Right cardiac atrium (tissue), 5 donors: Measurements from ENCODE around the gene APRT. TPM values are rescaled to one million over a fixed set of nuclear protein-coding genes. Genes with fewer than 3 reads are reported as not detected.

ENCODE experiments used
- ATAC-seq, 2 donors: fragments of 200-7000 bp; cut with Tn5 transposase; one replicate each; pipeline versions ENCODE4 v1.8.0 to v1.9.1; 2020; ENCODE audit warnings: moderate library complexity in 2 of 2, mild to moderate bottlenecking in 1 of 2
- DNase-seq, 3 donors: peaks; one replicate each; pipeline ENCODE4 v3.0.0-alpha.2; 2020
- H3K27ac ChIP-seq: one replicate; pipeline ENCODE4 v1.5.1; 2013; ENCODE audit warnings: mild to moderate bottlenecking, low read length, control low read depth, moderate library complexity
- H3K27me3 ChIP-seq: one replicate; pipeline ENCODE4 v1.6.1; 2013; ENCODE audit not compliant: control insufficient read depth, insufficient read depth
- H3K4me1 ChIP-seq: one replicate; pipeline ENCODE4 v1.6.1; 2013; ENCODE audit warnings: low read length; ENCODE audit not compliant: control insufficient read depth, insufficient read depth
- H3K4me3 ChIP-seq: one replicate; pipeline ENCODE4 v1.5.1; 2013; ENCODE audit warnings: low read length, control low read depth
- H3K9me3 ChIP-seq: one replicate; pipeline ENCODE4 v1.6.1; 2013; ENCODE audit warnings: low read length; ENCODE audit not compliant: control insufficient read depth
- WGBS: extraction: QIAGEN DNeasy Blood & Tissue Kit; methylation state at CpG from one replicate; pipeline ENCODE4 v1.1.7; 2013; 5-methylcytosine and 5-hydroxymethylcytosine counted together
- intact Hi-C, 4 donors: fragments of 100-400 bp; cut with DNase I; formaldehyde crosslinking; loops; one replicate each; pipeline versions ENCODE4 v1.11.0 to v1.14.0; 2022 to 2023
- long read RNA-seq, 4 donors: library from polyadenylated mRNA; unstranded; transcript quantifications; one replicate each; pipeline ENCODE4 v2.0.0, GENCODE V29; 2020 to 2021
- polyA plus RNA-seq: library from polyadenylated mRNA; stranded (reverse); fragments of 200-250 nt; gene quantifications from one replicate; pipeline ENCODE4 v1.2.3, GENCODE V29; 2013
- total RNA-seq, 4 donors: library from RNA; stranded (reverse); fragmentation: NEBNext Ultra II Directional; extraction: Animal tissue kit (Norgen Biotek cat#: 25700); gene quantifications; one replicate each; pipeline ENCODE4 v1.2.1, GENCODE V29; 2021
- donor health status: healthy with polysubstance abuse.
- donor health status: DM: no; HTN: yes; CAD: no.
- donor health status: DM: no; HTN: no; CAD: no.
- donor health status: DM: no; HTN: yes; CAD: no; lungs with severe emphysema.
- donor health status: DM: yes; HTN: yes; CAD: no.

APRT gene
- total RNA-seq (10 to 100 TPM; 40.8 to 65.8 (median 50.7) TPM), polyA plus RNA-seq (82.0 TPM)
- long read RNA-seq, donor 1, transcript APRT-210 (2 exons, 490 nt): minor isoform, 11 of 74 reads
- long read RNA-seq, donor 1, transcript APRT-202 (5 exons, 664 nt): minor isoform, 7 of 74 reads
- long read RNA-seq, donor 1, transcript APRT-201 (5 exons, 947 nt): major isoform, 46 of 74 reads
- long read RNA-seq, donor 1, partial matches to known transcripts: 4 of 74 reads
- long read RNA-seq, donor 1, other reads (novel, unspliced or antisense): 4 of 74 reads
- long read RNA-seq, donor 2, transcript APRT-202 (5 exons, 664 nt): minor isoform, 11 of 57 reads
- long read RNA-seq, donor 2, transcript APRT-201 (5 exons, 947 nt): major isoform, 30 of 57 reads
- long read RNA-seq, donor 2, partial matches to known transcripts: 6 of 57 reads
- long read RNA-seq, donor 2, other reads (novel, unspliced or antisense): 4 of 57 reads
- long read RNA-seq, donor 3, transcript APRT-201 (5 exons, 947 nt): major isoform, 14 of 48 reads
- long read RNA-seq, donor 3, transcript APRT-202 (5 exons, 664 nt): minor isoform, 9 of 48 reads
- long read RNA-seq, donor 3, partial matches to known transcripts: 5 of 48 reads
- long read RNA-seq, donor 3, other reads (novel, unspliced or antisense): 16 of 48 reads
- long read RNA-seq, donor 4, transcript APRT-201 (5 exons, 947 nt): major isoform, 16 of 30 reads
- long read RNA-seq, donor 4, partial matches to known transcripts: 2 of 30 reads
- long read RNA-seq, donor 4, other reads (novel, unspliced or antisense): 2 of 30 reads

- H3K27ac ChIP-seq: peak within 1 kb of the TSS; percentile 97
- H3K4me3 ChIP-seq: peak within 1 kb of the TSS; percentile 62
- WGBS: under 1% methylated on average over 84 of the region's 84 CpGs
- no peaks in the 10 kb centered on the region for H3K4me1 ChIP-seq
- DNase-seq (peak; percentile 94 to 99 (median 97)), ATAC-seq (peak; percentile 91)
- intact Hi-C loops: loop anchor here in 1 of 4 donors (10.0 kb wide), 1 partner anchor 353 kb away; no protein-coding TSS in a partner anchor
- no peaks in the 10 kb centered on the region for H3K9me3 ChIP-seq
- no peaks in the 10 kb centered on the region for H3K27me3 ChIP-seq
Measured at GRCh38 chr16:88811769-88812512, at the start of gene APRT. Gene APRT (minus strand): TSS chr16:88811928. CDS start chr16:88811899, 29 bp downstream.

GRCh38 chr16:88861359-88861758, 49.6 kb upstream of the APRT start:
- DNase-seq: peak in 1 of 3 donors; percentile 53

GRCh38 chr16:88859381-88860091, 47.8 kb upstream of the APRT start:
- DNase-seq (no peak), ATAC-seq (no peak)
- 91% methylated on average over 20 of the region's 20 CpGs for WGBS
- intact Hi-C loops: no loop called here
- Histone ChIP-seq H3K27ac (no peak overlapping the region), H3K4me1 (peaks cover 5% of the 10 kb centered on the region), H3K4me3 (no peak overlapping the region), H3K9me3 (no peaks in the 10 kb centered on the region), H3K27me3 (no peaks in the 10 kb centered on the region)

More at GRCh38 chr16:88861359-88861758, 49.6 kb upstream of the APRT start:
- no peak overlapping the region for H3K4me3 ChIP-seq
- H3K4me1 ChIP-seq: peaks cover 5% of the 10 kb centered on the region
- no peaks in the 10 kb centered on the region for H3K9me3 ChIP-seq
- intact Hi-C loops: no loop called here
- no peak overlapping the region for H3K27ac ChIP-seq
- WGBS: 94% methylated on average over 19 of the region's 19 CpGs
- no peak for ATAC-seq
- H3K27me3 ChIP-seq: no peaks in the 10 kb centered on the region

GRCh38 chr16:88857728-88858339, 46.1 kb upstream of the APRT start:
- H3K27me3 ChIP-seq: no peaks in the 10 kb centered on the region
- H3K4me1 ChIP-seq: peaks cover 5% of the 10 kb centered on the region
- H3K9me3 ChIP-seq: no peaks in the 10 kb centered on the region
- DNase-seq: peak; percentile 80 to 94 (median 90)
- H3K4me3 ChIP-seq: peak overlapping the region; percentile 78
- 16% methylated on average over 12 of the region's 12 CpGs for WGBS
- intact Hi-C loops: no loop called here
- H3K27ac ChIP-seq: peak overlapping the region; percentile 58
- peak; percentile 69 to 70 for ATAC-seq

- intact Hi-C loops: no loop called here
Measured at GRCh38 chr16:88856828-88857727, 45.4 kb upstream of the APRT start, which contains the start of the genes GALNS and TRAPPC2L. Gene GALNS (minus strand): TSS chr16:88856947. CDS start chr16:88856877, 70 bp downstream. Gene TRAPPC2L (plus strand): TSS chr16:88857127. CDS start chr16:88857151, 24 bp downstream.

GRCh38 chr16:88856122-88856827, 44.5 kb upstream of the APRT start:
- 12% methylated on average over 49 of the region's 53 CpGs for WGBS
- no peaks in the 10 kb centered on the region for H3K27me3 ChIP-seq
- peaks cover 5% of the 10 kb centered on the region for H3K4me1 ChIP-seq
- intact Hi-C loops: no loop called here
- peak; percentile 7 to 24 for ATAC-seq
- peak overlapping the region; percentile 63 for H3K4me3 ChIP-seq
- H3K27ac ChIP-seq: peak overlapping the region; percentile 34
- peak; percentile 44 to 80 (median 75) for DNase-seq
- no peaks in the 10 kb centered on the region for H3K9me3 ChIP-seq

More at GRCh38 chr16:88856828-88857727, 45.4 kb upstream of the APRT start, which contains the start of the genes GALNS and TRAPPC2L:
- H3K4me3 ChIP-seq: peak within 1 kb of the TSS; percentile 78
- no peaks in the 10 kb centered on the region for H3K9me3 ChIP-seq
- ATAC-seq (peak; percentile 97), DNase-seq (peak; percentile 99 to 100 (median 100))
- peak within 1 kb of the TSS; percentile 58 for H3K27ac ChIP-seq
- peaks cover 5% of the 10 kb centered on the region for H3K4me1 ChIP-seq
- no peaks in the 10 kb centered on the region for H3K27me3 ChIP-seq
- under 1% methylated on average over 87 of the region's 87 CpGs for WGBS

- Histone ChIP-seq H3K4me1 (peaks cover 5% of the 10 kb centered on the region), H3K4me3 (peak overlapping the region; percentile 63)
- peak in 1 of 3 donors; percentile 64 for DNase-seq
Measured at GRCh38 chr16:88855736-88856121, 44.0 kb upstream of the APRT start.

GRCh38 chr16:88855176-88855575, 43.4 kb upstream of the APRT start:
- intact Hi-C loops: no loop called here
- no peaks in the 10 kb centered on the region for H3K9me3 ChIP-seq
- DNase-seq (no peak), ATAC-seq (no peak)
- no peak overlapping the region for H3K27ac ChIP-seq
- H3K27me3 ChIP-seq: no peaks in the 10 kb centered on the region
- no peak overlapping the region for H3K4me3 ChIP-seq
- WGBS: 87% methylated on average over 8 of the region's 8 CpGs
- H3K4me1 ChIP-seq: peaks cover 5% of the 10 kb centered on the region

More at GRCh38 chr16:88855736-88856121, 44.0 kb upstream of the APRT start:
- Histone ChIP-seq H3K9me3 (no peaks in the 10 kb centered on the region), H3K27me3 (no peaks in the 10 kb centered on the region), H3K27ac (no peak overlapping the region)
- intact Hi-C loops: no loop called here
- 86% methylated on average over 13 of the region's 13 CpGs for whole genome bisulfite sequencing
- no peak for ATAC-seq
